Thyroid gland (tissue), 4 donors: ENCODE measurements around the gene PCP4L1.

Experiments
- CTCF ChIP-seq, 6 experiments: fragments of 200-600 bp in 3 of 6; fragments of 450-650 bp in 3 of 6; sonication (generic) in 3 of 6; IDR thresholded peaks; one replicate each; pipeline ENCODE4 v1.5.1; 2016 to 2019; ENCODE audit warnings: antibody characterized with exemption in 6 of 6, mild to moderate bottlenecking in 2 of 6, inconsistent platforms in 1 of 6, moderate library complexity in 1 of 6
- POLR2A ChIP-seq, 2 donors: fragments of 450-650 bp; IDR thresholded peaks; one replicate each; pipeline ENCODE4 v1.6.1; 2017; ENCODE audit warnings: antibody characterized with exemption in 2 of 2, mild to moderate bottlenecking in 2 of 2, moderate library complexity in 1 of 2

- TF ChIP-seq CTCF (IDR thresholded peaks at IDR 0.05) (no peak), POLR2A (IDR thresholded peaks at IDR 0.05) (no peak)
These were observed 32.2 kb downstream of the PCP4L1 start for GRCh38 chr1:161290779-161291178.
